GM12878 (cell line): ENCODE measurements around the gene CD9. TPM values are rescaled to one million over a fixed set of nuclear protein-coding genes. Genes with fewer than 3 reads are reported as not detected.

Source experiments
- ATAC-seq: fragments of 200-7000 bp; cut with Tn5 transposase; 3 replicates; pipeline ENCODE4 v1.9.1; 2020; ENCODE audit warnings: mild to moderate bottlenecking, moderate library complexity
- BruUV-seq: library from RNA; stranded (reverse); fragments of 400-500 nt; replicated peaks from 2 replicates; lab custom pipeline; 2021; lab: Mats Ljungman, UMichigan
- CTCF ChIA-PET: fragments of 300-600 bp; sonication (Branson Sonifier 250); formaldehyde crosslinking; extraction: SDS; loops from one replicate; lab custom pipeline; 2021; ENCODE audit warnings: inconsistent platforms; lab: Yijun Ruan, JAX
- POLR2A ChIA-PET: fragments of 350-600 bp; formaldehyde crosslinking; extraction: SDS; loops from one replicate; lab custom pipeline; 2021; ENCODE audit warnings: inconsistent platforms; lab: Charles Lee
- RAD21 ChIA-PET: fragments of 300-600 bp; sonication (Branson Sonifier 250); formaldehyde crosslinking; loops from one replicate; lab custom pipeline; 2023; ENCODE audit warnings: antibody characterized with exemption; ENCODE audit not compliant: unreplicated experiment; lab: Charles Lee
- SMC1A ChIA-PET: fragments of 300-600 bp; sonication (Branson Sonifier 250); formaldehyde crosslinking; loops from one replicate; lab custom pipeline; 2023; ENCODE audit not compliant: unreplicated experiment, uncharacterized antibody; lab: Charles Lee
- DNase-seq: peaks from one replicate; pipeline ENCODE4 v3.0.0-alpha.2; 2011; ENCODE audit warnings: low read depth, low spot score
- FAIRE-seq: peaks from 3 replicates; lab custom pipeline; 2011; peaks lifted over from hg19 to GRCh38; lab: Jason Lieb, UNC
- H2AFZ ChIP-seq: 2 replicates; pipeline ENCODE4 v1.6.0; 2011; ENCODE audit warnings: low read depth, low read length, control low read depth; ENCODE audit not compliant: control insufficient read depth
- H3K27ac ChIP-seq: 2 replicates; pipeline ENCODE4 v1.5.1; 2011; ENCODE audit warnings: control low read depth; ENCODE audit not compliant: control insufficient read depth, insufficient read depth
- H3K27me3 ChIP-seq, 2 experiments: replicated peaks in 1 of 2; 2 replicates each; pipeline versions ENCODE4 v1.6.0 to v1.6.1; 2011; ENCODE audit warnings: low read length in 1 of 2; ENCODE audit not compliant: control insufficient read depth in 2 of 2, insufficient read depth in 2 of 2
- H3K36me3 ChIP-seq, 2 experiments: 2 replicates each; pipeline ENCODE4 v1.5.1; 2011; ENCODE audit warnings: low read length in 1 of 2; ENCODE audit not compliant: control insufficient read depth in 2 of 2, insufficient read depth in 2 of 2
- H3K4me1 ChIP-seq: 2 replicates; pipeline ENCODE4 v1.6.1; 2011; ENCODE audit warnings: mild to moderate bottlenecking, low read length, moderate library complexity, mixed read lengths; ENCODE audit not compliant: control insufficient read depth, insufficient read depth
- H3K4me2 ChIP-seq: 2 replicates; pipeline ENCODE4 v1.6.0; 2011; ENCODE audit warnings: control low read depth; ENCODE audit not compliant: control insufficient read depth, insufficient read depth
- H3K4me3 ChIP-seq: fragments of 200-600 bp; sonication (generic); 2 replicates; pipeline ENCODE4 v1.5.1; 2016
- H3K79me2 ChIP-seq: 2 replicates; pipeline ENCODE4 v1.6.0; 2011; ENCODE audit warnings: low read length; ENCODE audit not compliant: control insufficient read depth, insufficient read depth
- H3K9ac ChIP-seq: 2 replicates; pipeline ENCODE4 v1.8.0; 2011; ENCODE audit warnings: low read length, control low read depth, mixed read lengths; ENCODE audit not compliant: control insufficient read depth, insufficient read depth
- H3K9me3 ChIP-seq: replicated peaks from 3 replicates; pipeline ENCODE4 v1.5.1; 2011; ENCODE audit warnings: mild to moderate bottlenecking, low read length; ENCODE audit not compliant: control insufficient read depth, insufficient read depth
- H4K20me1 ChIP-seq: 2 replicates; pipeline ENCODE4 v1.6.0; 2011; ENCODE audit not compliant: control insufficient read depth, insufficient read depth
- BCL11A ChIP-seq: IDR thresholded peaks from 2 replicates; pipeline ENCODE4 v1.6.1; 2011; ENCODE audit warnings: low read depth, low read length
- BMI1 ChIP-seq: fragments of 450-650 bp; IDR thresholded peaks from 2 replicates; pipeline ENCODE4 v1.6.1; 2016; ENCODE audit warnings: mild to moderate bottlenecking, moderate library complexity, borderline replicate concordance
- CREM ChIP-seq: IDR thresholded peaks from 2 replicates; pipeline ENCODE4 v1.6.1; 2014; ENCODE audit warnings: antibody characterized with exemption, low read depth
- FOS ChIP-seq: IDR thresholded peaks from 3 replicates; pipeline ENCODE4 v1.6.1; 2011; ENCODE audit warnings: borderline replicate concordance; ENCODE audit not compliant: insufficient read length; ENCODE audit errors: extremely low read depth
- FOXM1 ChIP-seq: IDR thresholded peaks from 2 replicates; pipeline ENCODE4 v1.6.1; 2012; ENCODE audit warnings: low read depth, mild to moderate bottlenecking, inconsistent platforms, low read length, moderate library complexity
- MEF2B ChIP-seq: fragments of 450-650 bp; IDR thresholded peaks from 2 replicates; pipeline ENCODE4 v1.6.1; 2018; ENCODE audit warnings: mild to moderate bottlenecking, moderate library complexity; ENCODE audit not compliant: partially characterized antibody, poor library complexity, severe bottlenecking
- MYC ChIP-seq: IDR thresholded peaks from 2 replicates; pipeline ENCODE4 v1.6.1; 2011; ENCODE audit warnings: mild to moderate bottlenecking, low read length, moderate library complexity, inconsistent platforms; ENCODE audit not compliant: insufficient read depth, insufficient replicate concordance, insufficient read length, severe bottlenecking
- NFYB ChIP-seq: IDR thresholded peaks from 2 replicates; pipeline ENCODE4 v1.6.1; 2011; ENCODE audit warnings: low read depth, mild to moderate bottlenecking, low read length, improper control_type of control experiment, moderate library complexity; ENCODE audit not compliant: insufficient read depth
- SMARCA5 ChIP-seq: fragments of 450-650 bp; IDR thresholded peaks from 2 replicates; pipeline ENCODE4 v1.6.1; 2017; ENCODE audit warnings: mild to moderate bottlenecking
- YY1 ChIP-seq: IDR thresholded peaks from 2 replicates; pipeline ENCODE4 v1.6.1; 2011; ENCODE audit warnings: low read depth, mild to moderate bottlenecking, low read length
- ZNF207 ChIP-seq: fragments of 450-650 bp; IDR thresholded peaks from 2 replicates; pipeline ENCODE4 v1.6.1; 2014; ENCODE audit warnings: antibody characterized with exemption, mild to moderate bottlenecking, borderline replicate concordance
- ZNF24 ChIP-seq: fragments of 450-650 bp; IDR thresholded peaks from 2 replicates; pipeline ENCODE4 v1.6.1; 2017; ENCODE audit warnings: antibody characterized with exemption, mild to moderate bottlenecking
- WGBS: methylation state at CpG from one replicate; pipeline ENCODE4 v1.1.6; 2016; ENCODE audit warnings: low lambda C conversion rate; ENCODE audit not compliant: insufficient replicate concordance, insufficient coverage; ENCODE audit errors: missing lambda C conversion rate; 5-methylcytosine and 5-hydroxymethylcytosine counted together
- in situ Hi-C: fragments of 300-500 bp; cut with MboI; formaldehyde crosslinking; loops from 9 replicates; pipeline ENCODE4 v1.14.3; 2018; ENCODE audit warnings: mixed read lengths
- intact Hi-C: fragments of 100-400 bp; cut with micrococcal nuclease; formaldehyde crosslinking; loops from one replicate; pipeline ENCODE4 v1.14.2; 2022; ENCODE audit not compliant: unreplicated experiment
- polyA plus RNA-seq, 11 experiments: library from polyadenylated mRNA; depleted of rRNA in 4 of 11; unstranded in 6 of 11; stranded (reverse) in 5 of 11; fragments of >200 nt; fragmentation: Nextera tagmentation in 4 of 11; fragmentation: Illumina TruSeq in 1 of 11; extraction: Ambion mirVana in 4 of 11; extraction: Trizol in 1 of 11; gene quantifications; 1 replicate in 1 of 11; 2 replicates in 10 of 11; pipeline versions ENCODE4 v1.2.1 to v1.2.3, GENCODE V29; 2011 to 2016; ENCODE audit warnings: inconsistent platforms in 2 of 11, missing spikeins in 2 of 11, low read depth in 1 of 11
- total RNA-seq, 4 experiments: library from RNA; depleted of rRNA in 3 of 4; stranded (reverse); fragments of >200 nt in 3 of 4; fragmentation: Illumina TruSeq in 1 of 4; extraction: Trizol in 1 of 4; gene quantifications; 2 replicates each; pipeline versions ENCODE4 v1.2.1 to v1.2.3, GENCODE V29; 2013 to 2021
- TF ChIP-seq, protein P1 (sequence below): IDR thresholded peaks from 2 replicates; pipeline ENCODE4 v1.6.1; 2011; ENCODE audit warnings: mild to moderate bottlenecking, low read depth, low read length, moderate library complexity; ENCODE audit not compliant: insufficient replicate concordance
- TF ChIP-seq, protein P2 (sequence below): IDR thresholded peaks from 2 replicates; pipeline ENCODE4 v1.6.1; 2011; ENCODE audit warnings: borderline replicate concordance, low read depth, mild to moderate bottlenecking, moderate library complexity, mixed read lengths, low read length; ENCODE audit not compliant: insufficient read depth; ENCODE audit errors: extremely low read length

CD9 gene
- total and polyA plus RNA-seq, 10 of the 15 experiments (the other 5 are each of a cell fraction or from before 2014, with no cell fraction given), result 4.8 to 29.9 (median 9.7) TPM

DNA sequence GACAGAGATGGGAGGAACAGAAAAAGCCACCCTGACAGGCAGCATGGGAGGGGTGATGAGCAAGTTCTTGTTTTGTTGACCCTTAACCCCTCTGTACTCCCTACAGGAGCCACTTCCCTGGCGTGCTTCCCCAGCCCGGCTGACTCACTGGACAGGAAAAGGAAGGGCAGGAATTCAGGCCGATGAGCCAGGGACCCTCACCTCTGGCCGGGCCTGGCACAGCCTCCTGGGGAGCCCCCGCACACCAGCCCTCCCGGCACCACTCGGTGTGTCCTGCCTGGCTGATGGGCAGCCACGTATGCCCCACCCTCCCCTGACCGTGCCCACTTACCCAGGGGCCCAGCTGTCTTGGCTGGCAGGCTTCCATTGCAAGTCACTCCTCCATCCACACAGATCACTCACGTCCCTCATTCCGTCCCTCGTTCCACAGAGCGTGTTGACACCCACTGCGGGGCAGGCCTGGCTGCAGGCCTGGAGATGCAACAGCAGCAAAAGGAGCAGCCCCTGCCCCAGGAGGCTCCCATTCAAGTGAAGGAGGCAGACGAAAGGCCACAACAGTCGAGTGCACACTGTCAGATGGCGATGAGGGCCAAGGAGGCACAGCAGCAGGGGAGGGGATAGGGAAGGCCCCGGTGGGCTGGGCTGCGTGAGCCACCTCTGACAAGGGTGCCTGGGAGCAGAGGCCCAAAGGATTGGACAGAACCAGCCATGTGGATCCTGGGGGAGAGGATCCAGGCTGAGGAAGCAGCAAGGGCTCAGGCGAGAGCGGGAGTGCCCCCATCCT lies 19.7 kb upstream of the CD9 start:
- intact Hi-C loops, result no loop called here
- in situ Hi-C loops, result no loop called here
- no peak overlapping the region for H3K4me2 ChIP-seq
- no peak overlapping the region for H3K27ac ChIP-seq
- TF ChIP-seq BMI1, result no peak
- TF ChIP-seq SMARCA5, result no peak
- TF ChIP-seq, protein P1, sequence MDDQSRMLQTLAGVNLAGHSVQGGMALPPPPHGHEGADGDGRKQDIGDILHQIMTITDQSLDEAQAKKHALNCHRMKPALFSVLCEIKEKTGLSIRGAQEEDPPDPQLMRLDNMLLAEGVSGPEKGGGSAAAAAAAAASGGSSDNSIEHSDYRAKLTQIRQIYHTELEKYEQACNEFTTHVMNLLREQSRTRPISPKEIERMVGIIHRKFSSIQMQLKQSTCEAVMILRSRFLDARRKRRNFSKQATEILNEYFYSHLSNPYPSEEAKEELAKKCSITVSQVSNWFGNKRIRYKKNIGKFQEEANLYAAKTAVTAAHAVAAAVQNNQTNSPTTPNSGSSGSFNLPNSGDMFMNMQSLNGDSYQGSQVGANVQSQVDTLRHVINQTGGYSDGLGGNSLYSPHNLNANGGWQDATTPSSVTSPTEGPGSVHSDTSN, result no peak
- no peak for TF ChIP-seq YY1
- no peak for TF ChIP-seq ZNF207
- TF ChIP-seq ZNF24, result no peak
- TF ChIP-seq FOXM1, result no peak
- TF ChIP-seq, protein P2, sequence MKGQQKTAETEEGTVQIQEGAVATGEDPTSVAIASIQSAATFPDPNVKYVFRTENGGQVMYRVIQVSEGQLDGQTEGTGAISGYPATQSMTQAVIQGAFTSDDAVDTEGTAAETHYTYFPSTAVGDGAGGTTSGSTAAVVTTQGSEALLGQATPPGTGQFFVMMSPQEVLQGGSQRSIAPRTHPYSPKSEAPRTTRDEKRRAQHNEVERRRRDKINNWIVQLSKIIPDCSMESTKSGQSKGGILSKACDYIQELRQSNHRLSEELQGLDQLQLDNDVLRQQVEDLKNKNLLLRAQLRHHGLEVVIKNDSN, result no peak
- no peak for TF ChIP-seq CREM
- TF ChIP-seq FOS, result no peak
- TF ChIP-seq BCL11A, result no peak
- TF ChIP-seq NFYB, result no peak
- no peak for TF ChIP-seq MEF2B
- TF ChIP-seq MYC, result no peak
- ChIA-PET RAD21 (no interaction called here), CTCF (no interaction called here), POLR2A (interaction anchor here (0.5 kb wide), 1 partner anchor 33 kb away, joined by 5 read pairs; no protein-coding TSS in a partner anchor), SMC1A (no interaction called here)
- no peaks in the 10 kb centered on the region for H3K79me2 ChIP-seq
- FAIRE-seq (no peak), ATAC-seq (no peak), DNase-seq (no peak)
- H3K4me3 ChIP-seq, result no peak overlapping the region
- no peak overlapping the region for H2AFZ ChIP-seq
- H3K9me3 ChIP-seq, result no peaks in the 10 kb centered on the region; the same call in 2 of the 3 replicates
- no peak overlapping the region for H3K9ac ChIP-seq
- BruUV-seq, result no TSS peak
- 50% methylated on average over 21 of the region's 21 CpGs for WGBS
- H3K27me3 ChIP-seq, result peaks cover 3% of the 10 kb centered on the region in 2 experiments; a peak in 3 of 4 replicates
- H4K20me1 ChIP-seq, result no peaks in the 10 kb centered on the region
- no peaks in the 10 kb centered on the region for H3K36me3 ChIP-seq
- peaks cover 12% of the 10 kb centered on the region for H3K4me1 ChIP-seq
